Nucleus accumbens (tissue), 56 donors: ENCODE results near the gene OR10A5.
"Not testable (repeated sequence)": the region's sequence is repeated elsewhere in the genome, so short reads cannot be mapped to it uniquely, and the experiment has no call there.

ENCODE experiments used
- DNase-seq, 56 donors: peaks; one replicate each; lab custom pipeline; 2025; lab: John Stamatoyannopoulos, UW

OR10A5 gene

GRCh38 chr11:6871278-6871677 is 25.8 kb downstream of the OR10A5 start:
- DNase-seq, result no peak

GRCh38 chr11:6875761-6876160 is 30.3 kb downstream of the OR10A5 start:
- DNase-seq, result no peak

GRCh38 chr11:6876325-6876724 is 30.8 kb downstream of the OR10A5 start, which contains the start of gene OR10A4:
TSS of gene OR10A4 (plus strand) at chr11:6876625. CDS start at chr11:6876648, 23 bp downstream.
- DNase-seq, result no peak

GRCh38 chr11:6876914-6877313 is 31.4 kb downstream of the OR10A5 start:
- DNase-seq, result no peak

GRCh38 chr11:6882751-6883150 is 37.3 kb downstream of the OR10A5 start:
- no peak for DNase-seq

GRCh38 chr11:6887711-6888110 is 42.2 kb downstream of the OR10A5 start:
- DNase-seq, result not testable (repeated sequence)

- no peak for DNase-seq
Measured at GRCh38 chr11:6888830-6889229, 43.3 kb downstream of the OR10A5 start.

GRCh38 chr11:6889835-6890234 is 44.4 kb downstream of the OR10A5 start:
- no peak for DNase-seq

GRCh38 chr11:6892400-6892799 is 46.9 kb downstream of the OR10A5 start, which contains the start of gene OR2D2:
TSS of gene OR2D2 (minus strand) at chr11:6892500. CDS start at chr11:6892500, 0 bp downstream.
- DNase-seq, result no peak

- no peak for DNase-seq
Measured at GRCh38 chr11:6894097-6894496, 48.6 kb downstream of the OR10A5 start.

- no peak for DNase-seq
Measured at GRCh38 chr11:6895010-6895409, 49.5 kb downstream of the OR10A5 start.
